Breast epithelium (tissue), 4 donors: ENCODE data around the gene ACRBP. TPM values are rescaled to one million over a fixed set of nuclear protein-coding genes. Genes with fewer than 3 reads are reported as not detected.

ENCODE experiments used
- DNase-seq, 2 donors: peaks; one replicate each; pipeline ENCODE4 v3.0.0-alpha.2; 2019; ENCODE audit warnings: low spot score in 2 of 2
- H3K27ac ChIP-seq, 2 donors: fragments of 200-600 bp; sonication (generic) in 1 of 2; one replicate each; pipeline ENCODE4 v1.5.1; 2016 to 2019; ENCODE audit warnings: mild to moderate bottlenecking in 1 of 2
- H3K27me3 ChIP-seq, 2 donors: fragments of 200-600 bp; sonication (generic) in 1 of 2; one replicate each; pipeline versions ENCODE4 v1.5.1 to v1.6.0; 2017 to 2019; ENCODE audit warnings: control low read depth in 1 of 2, mild to moderate bottlenecking in 1 of 2
- H3K36me3 ChIP-seq: fragments of 200-600 bp; one replicate; pipeline ENCODE4 v1.5.1; 2019
- H3K4me1 ChIP-seq, 2 donors: fragments of 200-600 bp; sonication (generic); one replicate each; pipeline ENCODE4 v1.5.1; 2016 to 2019; ENCODE audit warnings: control low read depth in 1 of 2
- H3K4me3 ChIP-seq, 3 donors: fragments of 200-600 bp; sonication (generic); 1 replicate in 2 of 3; 2 replicates in 1 of 3; pipeline ENCODE4 v1.5.1; 2016 to 2019; ENCODE audit warnings: mild to moderate bottlenecking in 3 of 3, moderate library complexity in 2 of 3
- H3K9me3 ChIP-seq, 2 donors: fragments of 200-600 bp; sonication (generic) in 1 of 2; one replicate each; pipeline ENCODE4 v1.5.1; 2016 to 2019; ENCODE audit warnings: control low read depth in 1 of 2
- POLR2A ChIP-seq: fragments of 450-650 bp; IDR thresholded peaks from one replicate; pipeline ENCODE4 v1.6.1; 2016; ENCODE audit warnings: antibody characterized with exemption, mild to moderate bottlenecking, moderate library complexity
- POLR2AphosphoS5 ChIP-seq, 3 donors: sonication (generic); formaldehyde crosslinking; IDR thresholded peaks; one replicate each; pipeline ENCODE4 v1.6.1; 2017; ENCODE audit warnings: antibody characterized with exemption in 3 of 3
- intact Hi-C: fragments of 100-400 bp; cut with DNase I; formaldehyde crosslinking; loops from one replicate; pipeline ENCODE4 v1.15.1; 2023; ENCODE audit warnings: low total_unique reads
- total RNA-seq, 3 donors: library from RNA; depleted of rRNA; stranded (reverse); fragments of >200 nt; gene quantifications; one replicate each; pipeline ENCODE4 v1.1.0, GENCODE V29; 2016
- TF ChIP-seq, protein P1 (sequence below), 3 donors: fragments of 450-650 bp; IDR thresholded peaks; one replicate each; pipeline ENCODE4 v1.5.1; 2016 to 2017; ENCODE audit warnings: antibody characterized with exemption in 3 of 3, mild to moderate bottlenecking in 3 of 3, moderate library complexity in 3 of 3

The ACRBP gene
- total RNA-seq, 3 donors from 2014 or later, result 0.59 to 2.4 (median 0.66) TPM

DNA sequence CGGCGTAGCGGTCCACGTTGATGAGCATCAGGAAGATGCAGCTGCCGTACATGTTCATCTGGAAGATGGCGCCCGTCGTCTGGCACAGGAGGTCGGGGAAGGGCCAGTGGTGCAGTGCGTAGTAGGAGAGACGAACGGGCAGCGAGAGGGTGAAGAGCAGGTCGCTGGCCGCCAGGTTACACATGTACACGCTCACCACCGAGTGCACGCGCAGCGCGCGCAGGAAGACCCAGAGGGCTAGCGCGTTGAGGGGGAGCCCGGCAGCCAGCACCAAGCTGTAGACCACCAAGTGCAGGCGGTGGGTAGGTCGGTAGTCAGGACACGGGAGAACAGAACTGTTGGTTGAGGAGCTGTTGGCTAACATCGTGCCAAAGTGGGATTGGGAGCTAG lies 26.4 kb downstream of the ACRBP start:
- Histone ChIP-seq H3K4me1 (no peaks in the 10 kb centered on the region), H3K9me3 (no peaks in the 10 kb centered on the region), H3K27ac (no peak overlapping the region), H3K27me3 (no peaks in the 10 kb centered on the region), H3K36me3 (no peaks in the 10 kb centered on the region), H3K4me3 (peak overlapping the region in 1 of 3 donors; percentile 39)
- no peak for DNase-seq
- intact Hi-C loops, result no loop called here
- TF ChIP-seq POLR2A (no peak), POLR2AphosphoS5 (IDR thresholded peaks at IDR 0.05) (no peak)
- TF ChIP-seq, protein P1, sequence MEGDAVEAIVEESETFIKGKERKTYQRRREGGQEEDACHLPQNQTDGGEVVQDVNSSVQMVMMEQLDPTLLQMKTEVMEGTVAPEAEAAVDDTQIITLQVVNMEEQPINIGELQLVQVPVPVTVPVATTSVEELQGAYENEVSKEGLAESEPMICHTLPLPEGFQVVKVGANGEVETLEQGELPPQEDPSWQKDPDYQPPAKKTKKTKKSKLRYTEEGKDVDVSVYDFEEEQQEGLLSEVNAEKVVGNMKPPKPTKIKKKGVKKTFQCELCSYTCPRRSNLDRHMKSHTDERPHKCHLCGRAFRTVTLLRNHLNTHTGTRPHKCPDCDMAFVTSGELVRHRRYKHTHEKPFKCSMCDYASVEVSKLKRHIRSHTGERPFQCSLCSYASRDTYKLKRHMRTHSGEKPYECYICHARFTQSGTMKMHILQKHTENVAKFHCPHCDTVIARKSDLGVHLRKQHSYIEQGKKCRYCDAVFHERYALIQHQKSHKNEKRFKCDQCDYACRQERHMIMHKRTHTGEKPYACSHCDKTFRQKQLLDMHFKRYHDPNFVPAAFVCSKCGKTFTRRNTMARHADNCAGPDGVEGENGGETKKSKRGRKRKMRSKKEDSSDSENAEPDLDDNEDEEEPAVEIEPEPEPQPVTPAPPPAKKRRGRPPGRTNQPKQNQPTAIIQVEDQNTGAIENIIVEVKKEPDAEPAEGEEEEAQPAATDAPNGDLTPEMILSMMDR (IDR thresholded peaks at IDR 0.05), result no peak

DNA sequence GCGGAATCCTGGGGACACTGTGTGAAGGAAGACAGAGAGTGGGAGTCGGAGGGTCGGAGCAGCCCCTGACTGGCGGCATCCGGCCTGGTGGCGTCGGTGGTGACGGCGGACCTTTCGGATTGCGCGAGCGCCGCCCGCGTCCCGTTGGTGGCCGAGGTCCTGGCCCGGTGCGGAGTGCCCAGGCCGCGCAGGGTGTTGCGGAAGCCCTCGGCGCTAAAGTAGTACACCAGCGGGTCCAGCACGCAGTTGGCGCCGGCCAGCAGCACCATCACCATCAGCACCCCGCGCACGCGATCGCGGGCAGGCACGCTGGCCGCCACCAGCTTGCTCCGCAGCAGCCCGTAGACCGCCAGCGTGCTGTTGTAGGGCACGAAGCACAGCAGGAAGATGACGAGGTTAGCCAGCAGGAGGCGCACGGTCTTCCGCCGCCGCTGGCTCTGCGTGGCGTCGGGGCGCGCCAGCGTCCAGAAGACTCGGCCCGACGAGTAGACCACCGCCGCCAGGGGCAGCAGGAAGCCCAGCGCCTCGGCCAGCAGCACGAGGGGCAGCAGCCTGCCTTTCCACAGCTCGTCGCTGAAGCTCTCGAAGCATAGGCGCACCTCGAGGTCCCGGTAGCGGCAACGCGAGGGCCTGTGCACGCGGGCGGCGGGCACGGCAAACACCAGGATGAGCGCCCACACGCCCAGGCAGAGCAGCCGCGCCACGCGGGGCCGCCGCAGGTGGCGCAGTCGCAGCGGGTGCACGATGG lies 26.9 kb downstream of the ACRBP start:
- H3K9me3 ChIP-seq, result no peaks in the 10 kb centered on the region

DNA sequence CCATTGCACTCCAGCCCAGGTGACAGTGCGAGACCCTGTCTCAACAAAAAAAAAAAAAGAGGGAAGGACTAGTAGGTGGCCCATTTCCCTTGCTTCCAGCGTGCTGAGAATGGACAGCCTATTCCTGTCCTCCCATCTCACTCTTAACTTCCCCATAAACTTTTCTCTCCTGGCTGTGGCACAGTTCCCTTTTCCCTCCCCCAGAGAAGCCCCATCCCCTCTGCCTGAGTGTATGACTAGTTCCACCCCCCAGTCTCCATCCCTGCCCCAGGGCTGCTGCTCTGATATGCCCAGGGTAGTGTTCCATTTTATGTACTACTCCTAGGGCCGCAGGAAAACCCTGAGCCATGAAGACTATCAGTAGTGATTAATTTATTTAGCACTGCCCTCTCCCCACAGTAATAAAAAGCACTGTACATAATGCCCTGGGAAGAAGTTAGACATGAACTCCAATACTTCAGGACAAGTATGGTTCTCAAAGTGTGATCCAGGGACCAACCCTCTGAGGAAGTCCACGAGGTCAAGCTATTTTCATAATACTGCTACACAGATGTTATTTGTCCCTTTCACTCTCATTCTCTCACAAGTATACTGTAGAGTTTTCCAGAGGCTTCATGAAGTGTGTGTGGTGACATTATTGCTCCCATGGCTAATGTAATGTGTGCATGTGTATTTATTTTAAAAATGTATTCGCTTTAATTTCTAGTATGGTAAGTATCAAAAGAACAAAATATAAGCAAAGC lies 28.6 kb downstream of the ACRBP start:
- Histone ChIP-seq H3K27me3 (no peaks in the 10 kb centered on the region), H3K9me3 (no peaks in the 10 kb centered on the region), H3K4me1 (no peaks in the 10 kb centered on the region), H3K27ac (no peak overlapping the region), H3K36me3 (no peaks in the 10 kb centered on the region), H3K4me3 (no peak overlapping the region)
- TF ChIP-seq POLR2AphosphoS5 (IDR thresholded peaks at IDR 0.05) (no peak), POLR2A (no peak)
- TF ChIP-seq, protein P1 (IDR thresholded peaks at IDR 0.05), result no peak
- intact Hi-C loops, result loop anchor here (10.0 kb wide), 1 partner anchor 206 kb away; the partner anchor contains the start of genes GPR162 and P3H3
- DNase-seq, result no peak

More for the DNA sequence above, 26.9 kb downstream of the ACRBP start:
- Histone ChIP-seq H3K4me1 (no peaks in the 10 kb centered on the region), H3K27me3 (no peaks in the 10 kb centered on the region), H3K27ac (no peak overlapping the region), H3K4me3 (peak overlapping the region in 2 of 3 donors; percentile 16 to 39), H3K36me3 (no peaks in the 10 kb centered on the region)
- intact Hi-C loops, result no loop called here
- TF ChIP-seq POLR2AphosphoS5 (IDR thresholded peaks at IDR 0.05), result no peak
- TF ChIP-seq, protein P1 (IDR thresholded peaks at IDR 0.05), result peak in 1 of 3 donors; percentile 19
- no peak for TF ChIP-seq POLR2A
- no peak for DNase-seq

DNA sequence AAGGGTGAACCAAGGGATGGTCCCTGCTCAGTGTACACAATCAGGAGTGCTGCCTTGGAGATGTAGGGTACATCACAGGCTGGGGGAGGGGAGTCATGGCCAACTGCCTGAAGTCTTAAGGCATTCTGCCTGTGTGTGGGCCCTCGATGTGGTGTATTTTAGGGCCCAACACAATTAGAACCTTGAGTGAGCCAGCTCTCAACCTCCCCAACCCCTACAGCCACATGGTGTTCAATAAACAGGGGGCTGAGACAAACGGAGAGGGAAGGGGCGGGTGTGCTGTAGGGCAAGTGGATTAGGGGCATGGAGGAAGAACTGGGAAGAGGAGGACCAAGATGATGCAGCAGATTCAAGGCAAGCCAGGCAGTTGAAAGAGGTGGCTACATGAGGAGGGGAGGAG lies 31.4 kb downstream of the ACRBP start:
- Histone ChIP-seq H3K9me3 (no peaks in the 10 kb centered on the region), H3K36me3 (no peaks in the 10 kb centered on the region), H3K4me1 (peaks cover 5 to 23% of the 10 kb centered on the region in 2 donors), H3K4me3 (no peak overlapping the region), H3K27ac (peak overlapping the region; percentile 44 to 48), H3K27me3 (no peaks in the 10 kb centered on the region)
- TF ChIP-seq, protein P1 (IDR thresholded peaks at IDR 0.05), result no peak
- DNase-seq, result no peak
- intact Hi-C loops, result loop anchor here (10.0 kb wide), 1 partner anchor 209 kb away; the partner anchor contains the start of genes GPR162 and P3H3
